Liver (tissue), 9 donors: ENCODE results near the gene SETD7. TPM values are rescaled to one million over a fixed set of nuclear protein-coding genes. Genes with fewer than 3 reads are reported as not detected.

Experiments
- DNase-seq: peaks from one replicate; pipeline ENCODE4 v3.0.0-alpha.2; 2017; ENCODE audit warnings: low spot score
- H3K27ac ChIP-seq, 2 donors: one replicate each; pipeline ENCODE4 v1.7.0; 2013; ENCODE audit warnings: inconsistent platforms in 2 of 2, low read length in 2 of 2, control low read depth in 1 of 2, low read depth in 1 of 2, mild to moderate bottlenecking in 1 of 2
- H3K27me3 ChIP-seq, 4 donors: one replicate each; pipeline versions ENCODE4 v1.6.1 to v1.7.0; 2013; ENCODE audit warnings: low read length in 3 of 4, inconsistent platforms in 1 of 4, mild to moderate bottlenecking in 1 of 4, moderate library complexity in 1 of 4; ENCODE audit not compliant: control insufficient read depth in 4 of 4, insufficient read depth in 4 of 4
- H3K36me3 ChIP-seq, 4 donors: one replicate each; pipeline versions ENCODE4 v1.6.1 to v1.7.0; 2013; ENCODE audit warnings: low read length in 3 of 4, mild to moderate bottlenecking in 3 of 4, low read depth in 1 of 4, moderate library complexity in 1 of 4; ENCODE audit not compliant: control insufficient read depth in 4 of 4, insufficient read depth in 3 of 4
- H3K4me1 ChIP-seq, 4 donors: one replicate each; pipeline versions ENCODE4 v1.6.1 to v1.7.0; 2013; ENCODE audit warnings: low read length in 3 of 4, mild to moderate bottlenecking in 3 of 4, moderate library complexity in 1 of 4; ENCODE audit not compliant: control insufficient read depth in 4 of 4, insufficient read depth in 4 of 4
- H3K4me3 ChIP-seq, 3 donors: one replicate each; pipeline versions ENCODE4 v1.6.1 to v1.7.0; 2013; ENCODE audit warnings: low read length in 3 of 3, control low read depth in 1 of 3, low read depth in 1 of 3, mild to moderate bottlenecking in 1 of 3
- H3K9ac ChIP-seq, 2 donors: one replicate each; pipeline ENCODE4 v1.7.0; 2013; ENCODE audit warnings: low read length in 2 of 2, mild to moderate bottlenecking in 2 of 2, moderate library complexity in 2 of 2, control low read depth in 1 of 2, low read depth in 1 of 2
- H3K9me3 ChIP-seq, 4 donors: one replicate each; pipeline versions ENCODE4 v1.6.1 to v1.7.0; 2013; ENCODE audit warnings: low read length in 3 of 4; ENCODE audit not compliant: control insufficient read depth in 4 of 4
- ATF3 ChIP-seq: IDR thresholded peaks from 2 replicates; pipeline ENCODE4 v1.6.1; 2016; ENCODE audit warnings: antibody characterized with exemption
- CTCF ChIP-seq: fragments of 150-350 bp; IDR thresholded peaks from 2 replicates; pipeline ENCODE4 v1.5.1; 2017; ENCODE audit warnings: improper control_type of control experiment, low read depth, low read length; ENCODE audit not compliant: missing input control
- EGR1 ChIP-seq, 2 donors: IDR thresholded peaks; 2 replicates each; pipeline ENCODE4 v1.6.1; 2016 to 2018; ENCODE audit warnings: antibody characterized with exemption in 2 of 2, low read depth in 2 of 2
- FOXA1 ChIP-seq: IDR thresholded peaks from 2 replicates; pipeline ENCODE4 v1.6.1; 2016; ENCODE audit warnings: antibody characterized with exemption
- FOXA2 ChIP-seq: IDR thresholded peaks from 2 replicates; pipeline ENCODE4 v1.6.1; 2016; ENCODE audit warnings: antibody characterized with exemption
- GABPA ChIP-seq, 2 donors: IDR thresholded peaks in 1 of 2; conservative IDR thresholded peaks in 1 of 2; 2 replicates each; pipeline ENCODE4 v1.6.1; 2016; ENCODE audit warnings: antibody characterized with exemption in 2 of 2, mild to moderate bottlenecking in 1 of 2, moderate library complexity in 1 of 2
- HNF4A ChIP-seq, 2 donors: conservative IDR thresholded peaks; 2 replicates each; pipeline ENCODE4 v1.6.1; 2016; ENCODE audit warnings: antibody characterized with exemption in 2 of 2, mild to moderate bottlenecking in 2 of 2
- HNF4G ChIP-seq: IDR thresholded peaks from 2 replicates; pipeline ENCODE4 v1.6.1; 2016; ENCODE audit warnings: antibody characterized with exemption
- JUND ChIP-seq, 2 donors: IDR thresholded peaks; 2 replicates each; pipeline ENCODE4 v1.6.1; 2016; ENCODE audit warnings: antibody characterized with exemption in 2 of 2
- MAX ChIP-seq: IDR thresholded peaks from 2 replicates; pipeline ENCODE4 v1.6.1; 2016; ENCODE audit warnings: antibody characterized with exemption
- NR2F2 ChIP-seq: IDR thresholded peaks from 2 replicates; pipeline ENCODE4 v1.6.1; 2016; ENCODE audit warnings: antibody characterized with exemption
- RAD21 ChIP-seq, 2 donors: IDR thresholded peaks; 2 replicates each; pipeline ENCODE4 v1.6.1; 2016; ENCODE audit warnings: antibody characterized with exemption in 2 of 2, mild to moderate bottlenecking in 2 of 2
- REST ChIP-seq: IDR thresholded peaks from 2 replicates; pipeline ENCODE4 v1.6.1; 2016; ENCODE audit warnings: antibody characterized with exemption, mild to moderate bottlenecking
- RXRA ChIP-seq, 2 donors: IDR thresholded peaks; 2 replicates each; pipeline ENCODE4 v1.6.1; 2017 to 2018; ENCODE audit warnings: antibody characterized with exemption in 2 of 2, mild to moderate bottlenecking in 1 of 2
- SP1 ChIP-seq: IDR thresholded peaks from 2 replicates; pipeline ENCODE4 v1.6.1; 2018; ENCODE audit warnings: antibody characterized with exemption, mild to moderate bottlenecking
- TAF1 ChIP-seq: conservative IDR thresholded peaks from 2 replicates; pipeline ENCODE4 v1.6.1; 2016; ENCODE audit warnings: antibody characterized with exemption, mild to moderate bottlenecking
- YY1 ChIP-seq: IDR thresholded peaks from 2 replicates; pipeline ENCODE4 v1.6.1; 2016; ENCODE audit warnings: antibody characterized with exemption, mild to moderate bottlenecking
- ZBTB33 ChIP-seq: IDR thresholded peaks from 2 replicates; pipeline ENCODE4 v1.6.1; 2016; ENCODE audit warnings: antibody characterized with exemption
- WGBS: extraction: QIAGEN DNeasy Blood & Tissue Kit; methylation state at CpG from one replicate; pipeline ENCODE4 v1.1.7; 2013; 5-methylcytosine and 5-hydroxymethylcytosine counted together
- polyA plus RNA-seq, 2 donors: library from polyadenylated mRNA; stranded (reverse) in 1 of 2; unstranded in 1 of 2; fragments of 200-250 nt in 1 of 2; fragments of >200 nt in 1 of 2; fragmentation: Nextera tagmentation in 1 of 2; extraction: Ambion mirVana in 1 of 2; gene quantifications; one replicate each; pipeline versions ENCODE4 v1.2.1 to v1.2.3, GENCODE V29; 2013 to 2015
- total RNA-seq, 2 donors: library from RNA; depleted of rRNA; stranded (reverse); fragments of >200 nt; gene quantifications; one replicate each; pipeline ENCODE4 v1.2.3, GENCODE V29; 2014
- donor health status: healthy.
- donor health status: healthy.
- donor health status: healthy.
- donor health status: healthy.
- donor health status: healthy.

Gene SETD7
- total and polyA plus RNA-seq, 4 donors = 12.9 to 81.7 (median 18.0) TPM

- Histone ChIP-seq H3K9ac (no peak overlapping the region), H3K36me3 (peaks cover 0 to 3% (median 2%) of the 10 kb centered on the region in 4 donors), H3K9me3 (no peaks in the 10 kb centered on the region), H3K4me1 (peaks cover 4 to 30% (median 16%) of the 10 kb centered on the region in 4 donors), H3K27me3 (no peaks in the 10 kb centered on the region), H3K4me3 (no peak overlapping the region), H3K27ac (no peak overlapping the region)
- 77% methylated on average over 5 of the region's 5 CpGs for WGBS
- no peak for DNase-seq
- TF ChIP-seq TAF1 (no peak), GABPA (IDR thresholded peaks at IDR 0.05 in 1 of 2, conservative IDR thresholded peaks at IDR 0.05 in 1 of 2) (no peak), ATF3 (no peak), REST (no peak), ZBTB33 (no peak), FOXA2 (no peak), YY1 (no peak), FOXA1 (no peak), RAD21 (IDR thresholded peaks at IDR 0.05) (no peak), HNF4A (conservative IDR thresholded peaks at IDR 0.05) (no peak), MAX (no peak), JUND (IDR thresholded peaks at IDR 0.05) (no peak), CTCF (no peak), EGR1 (IDR thresholded peaks at IDR 0.05; ENCODE audit: low read depth in 2 of 2) (no peak), NR2F2 (no peak), HNF4G (no peak), SP1 (no peak), RXRA (IDR thresholded peaks at IDR 0.05) (no peak)
Observed at GRCh38 chr4:139461022-139461628, 94.9 kb downstream of the SETD7 start.
